WERI-Rb-1 (cell line): ENCODE measurements around the gene MELK.
A peak's percentile ranks its signal among the peaks of the same experiment; 100 is the strongest.

Experiments used
- DNase-seq: peaks from one replicate; pipeline ENCODE4 v3.0.0-alpha.2; 2020
- H3K27ac ChIP-seq: fragments of 250-450 bp; sonication (Bioruptor Pico); 2 replicates; pipeline ENCODE4 v1.5.1; 2020; ENCODE audit warnings: mild to moderate bottlenecking, moderate library complexity
- H3K27me3 ChIP-seq: fragments of 250-450 bp; sonication (Bioruptor Pico); 2 replicates; pipeline ENCODE4 v1.5.1; 2021; ENCODE audit warnings: mild to moderate bottlenecking, low read depth, moderate library complexity; ENCODE audit not compliant: insufficient read depth, severe bottlenecking
- H3K36me3 ChIP-seq: fragments of 250-450 bp; sonication (Bioruptor Pico); 2 replicates; pipeline ENCODE4 v1.5.1; 2020; ENCODE audit warnings: mild to moderate bottlenecking, moderate library complexity
- H3K4me3 ChIP-seq: 2 replicates; pipeline ENCODE4 v1.5.1; 2011; ENCODE audit warnings: low read depth, mild to moderate bottlenecking, control low read depth, low read length
- H3K9me3 ChIP-seq: fragments of 250-450 bp; sonication (Bioruptor Pico); 2 replicates; pipeline ENCODE4 v1.5.1; 2021; ENCODE audit warnings: mild to moderate bottlenecking, moderate library complexity; ENCODE audit not compliant: severe bottlenecking
- TF ChIP-seq, protein P1 (sequence below): IDR thresholded peaks from 2 replicates; pipeline ENCODE4 v1.5.1; 2011; ENCODE audit warnings: low read depth, mild to moderate bottlenecking, control low read depth, inconsistent platforms, low read length

The MELK gene

GRCh38 chr9:36592801-36593583 lies 20.3 kb downstream of the MELK start:
- H3K9me3 ChIP-seq, result no peaks in the 10 kb centered on the region
- TF ChIP-seq, protein P1, sequence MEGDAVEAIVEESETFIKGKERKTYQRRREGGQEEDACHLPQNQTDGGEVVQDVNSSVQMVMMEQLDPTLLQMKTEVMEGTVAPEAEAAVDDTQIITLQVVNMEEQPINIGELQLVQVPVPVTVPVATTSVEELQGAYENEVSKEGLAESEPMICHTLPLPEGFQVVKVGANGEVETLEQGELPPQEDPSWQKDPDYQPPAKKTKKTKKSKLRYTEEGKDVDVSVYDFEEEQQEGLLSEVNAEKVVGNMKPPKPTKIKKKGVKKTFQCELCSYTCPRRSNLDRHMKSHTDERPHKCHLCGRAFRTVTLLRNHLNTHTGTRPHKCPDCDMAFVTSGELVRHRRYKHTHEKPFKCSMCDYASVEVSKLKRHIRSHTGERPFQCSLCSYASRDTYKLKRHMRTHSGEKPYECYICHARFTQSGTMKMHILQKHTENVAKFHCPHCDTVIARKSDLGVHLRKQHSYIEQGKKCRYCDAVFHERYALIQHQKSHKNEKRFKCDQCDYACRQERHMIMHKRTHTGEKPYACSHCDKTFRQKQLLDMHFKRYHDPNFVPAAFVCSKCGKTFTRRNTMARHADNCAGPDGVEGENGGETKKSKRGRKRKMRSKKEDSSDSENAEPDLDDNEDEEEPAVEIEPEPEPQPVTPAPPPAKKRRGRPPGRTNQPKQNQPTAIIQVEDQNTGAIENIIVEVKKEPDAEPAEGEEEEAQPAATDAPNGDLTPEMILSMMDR, result no peak
- peaks cover 82% of the 10 kb centered on the region for H3K36me3 ChIP-seq
- H3K27me3 ChIP-seq, result no peaks in the 10 kb centered on the region
- DNase-seq, result no peak
- H3K27ac ChIP-seq, result no peak overlapping the region
- no peak overlapping the region for H3K4me3 ChIP-seq

DNA sequence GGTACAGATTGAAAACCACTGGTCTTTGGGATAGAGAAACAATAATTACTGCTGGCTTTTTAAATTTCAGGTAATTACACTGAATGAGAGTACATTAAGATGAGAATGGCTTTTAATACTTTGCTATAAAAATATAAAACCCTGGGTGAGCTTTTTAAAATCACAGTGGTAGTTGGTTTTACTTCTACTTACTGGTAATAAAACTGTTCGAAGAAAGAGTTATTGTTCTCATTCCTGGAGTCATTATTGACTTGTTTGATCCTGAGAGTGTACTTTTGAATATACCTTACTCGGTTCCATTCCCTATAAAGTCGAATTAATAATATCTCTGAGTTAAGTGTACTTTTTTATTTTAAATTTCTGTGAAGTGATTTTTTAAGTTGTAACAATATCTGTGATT lies 21.5 kb downstream of the MELK start:
- no peak overlapping the region for H3K27ac ChIP-seq
- peaks cover 82% of the 10 kb centered on the region for H3K36me3 ChIP-seq
- H3K4me3 ChIP-seq, result no peak overlapping the region
- TF ChIP-seq, protein P1, result no peak
- no peaks in the 10 kb centered on the region for H3K27me3 ChIP-seq
- no peaks in the 10 kb centered on the region for H3K9me3 ChIP-seq
- DNase-seq, result no peak

- H3K27ac ChIP-seq, result no peak overlapping the region
- no peaks in the 10 kb centered on the region for H3K9me3 ChIP-seq
- peak; percentile 10 for DNase-seq
- no peaks in the 10 kb centered on the region for H3K27me3 ChIP-seq
- no peak overlapping the region for H3K4me3 ChIP-seq
- TF ChIP-seq, protein P1, result peak; percentile 72
- peaks cover 76% of the 10 kb centered on the region for H3K36me3 ChIP-seq
Measured at GRCh38 chr9:36597412-36598178, 24.9 kb downstream of the MELK start.

DNA sequence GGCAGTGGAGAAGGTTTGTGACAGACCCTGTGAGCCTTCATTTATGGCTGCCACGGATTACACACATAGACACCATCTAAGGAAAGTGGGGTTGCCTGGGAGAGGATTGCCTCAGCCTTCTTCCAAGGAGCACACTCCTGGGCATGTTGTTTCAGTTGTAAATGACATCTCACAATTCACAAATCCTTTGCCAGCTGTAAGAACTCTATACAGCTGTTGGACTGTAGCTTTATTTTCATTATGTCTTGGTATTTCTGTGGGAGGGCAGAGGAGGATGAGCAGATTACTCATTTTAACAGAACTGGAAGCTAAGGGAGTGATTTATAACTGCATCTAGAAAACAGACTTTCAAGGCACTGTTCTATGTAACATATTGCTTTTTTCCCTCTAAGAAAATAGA lies 25.6 kb downstream of the MELK start:
- no peak for DNase-seq
- Histone ChIP-seq H3K4me3 (no peak overlapping the region), H3K36me3 (peaks cover 75% of the 10 kb centered on the region), H3K9me3 (no peaks in the 10 kb centered on the region), H3K27me3 (no peaks in the 10 kb centered on the region), H3K27ac (no peak overlapping the region)
- TF ChIP-seq, protein P1, result no peak

DNA sequence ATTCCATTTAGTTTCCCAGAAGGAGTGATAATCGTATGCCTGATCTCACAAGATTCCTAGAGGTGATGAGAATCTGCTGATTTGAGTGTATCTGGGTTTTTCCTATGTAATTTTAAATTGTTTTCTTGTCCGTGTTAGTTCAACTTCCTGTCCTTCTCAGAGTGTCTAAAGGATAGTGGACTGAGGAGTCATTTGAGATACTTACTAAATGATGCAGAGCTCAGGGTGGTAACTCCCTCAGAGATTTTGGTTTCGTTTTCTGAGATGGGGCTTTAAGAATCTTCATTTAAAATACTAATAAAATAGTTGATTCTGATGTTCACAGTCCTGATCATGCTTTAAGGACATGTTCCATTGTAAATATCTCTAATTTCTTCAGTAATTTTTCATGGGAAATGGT lies 30.3 kb downstream of the MELK start:
- TF ChIP-seq, protein P1, result no peak
- DNase-seq, result no peak
- Histone ChIP-seq H3K36me3 (peaks cover 60% of the 10 kb centered on the region), H3K9me3 (no peaks in the 10 kb centered on the region), H3K27ac (no peak overlapping the region), H3K4me3 (no peak overlapping the region), H3K27me3 (no peaks in the 10 kb centered on the region)
